ENCODE data around the gene TBC1D14. TPM values are rescaled to one million over a fixed set of nuclear protein-coding genes. Genes with fewer than 3 reads are reported as not detected.
A peak's percentile ranks its signal among the peaks of the same experiment; 100 is the strongest.

The TBC1D14 gene
- total RNA-seq, 2 experiments from 2014 or later, result 39.4 to 39.8 TPM

GRCh38 chr4:6986072-6986780 is 76.6 kb downstream of the TBC1D14 start:
- H3K4me1 Mint-ChIP-seq (ENCODE audit: low read depth), result peaks cover 59% of the 10 kb centered on the region
- H3K27ac Mint-ChIP-seq, result peak overlapping the region; percentile 93

GRCh38 chr4:6986781-6987587 is 77.4 kb downstream of the TBC1D14 start:
- ChIA-PET POLR2A (interaction anchor here (0.6 to 2.3 kb wide), 13 partner anchors 12 to 91 kb away, joined by 3 to 12 read pairs (median 3); partner anchors contain the start of gene GRPEL1), CTCF (interaction anchor here (0.7 to 3.3 kb wide), 11 partner anchors 13 to 267 kb away, joined by 3 to 18 read pairs (median 7); partner anchors contain the start of genes GRPEL1, TADA2B and TBC1D14)
- DNase-seq (peak; percentile 95), ATAC-seq (peak; percentile 94)
- Mint-ChIP-seq H3K9me3 (ENCODE audit: insufficient read depth) (no peaks in the 10 kb centered on the region), H3K27me3 (ENCODE audit: low read depth) (no peaks in the 10 kb centered on the region), H3K4me1 (ENCODE audit: low read depth) (peaks cover 67% of the 10 kb centered on the region), H3K36me3 (ENCODE audit: low read depth) (peaks cover 23% of the 10 kb centered on the region), H3K4me3 (peak overlapping the region; percentile 97), H3K27ac (peak overlapping the region; percentile 93)

More at GRCh38 chr4:6986072-6986780, 76.6 kb downstream of the TBC1D14 start:
- peak; percentile 13 for ATAC-seq
- Mint-ChIP-seq H3K4me3 (peak overlapping the region; percentile 90), H3K36me3 (ENCODE audit: low read depth) (peaks cover 20% of the 10 kb centered on the region), H3K9me3 (ENCODE audit: insufficient read depth) (no peaks in the 10 kb centered on the region), H3K27me3 (ENCODE audit: low read depth) (no peaks in the 10 kb centered on the region)
- no peak for DNase-seq
- CTCF ChIA-PET, result interaction anchor here (0.8 to 3.3 kb wide), 10 partner anchors 12 to 266 kb away, joined by 4 to 18 read pairs (median 7); partner anchors contain the start of genes TADA2B and TBC1D14
- POLR2A ChIA-PET, result interaction anchor here (0.6 to 2.3 kb wide), 10 partner anchors 13 to 90 kb away, joined by 3 to 12 read pairs (median 4); partner anchors contain the start of gene GRPEL1

- Mint-ChIP-seq H3K9me3 (ENCODE audit: insufficient read depth) (no peaks in the 10 kb centered on the region), H3K4me1 (ENCODE audit: low read depth) (peaks cover 71% of the 10 kb centered on the region), H3K27ac (peak overlapping the region; percentile 88), H3K36me3 (ENCODE audit: low read depth) (peaks cover 26% of the 10 kb centered on the region), H3K4me3 (peak overlapping the region; percentile 97), H3K27me3 (ENCODE audit: low read depth) (no peaks in the 10 kb centered on the region)
- ATAC-seq (no peak), DNase-seq (no peak)
- POLR2A ChIA-PET, result interaction anchor here (0.5 to 2.3 kb wide), 7 partner anchors 9 to 80 kb away, joined by 3 to 12 read pairs (median 5); partner anchors contain the start of gene GRPEL1
- CTCF ChIA-PET, result interaction anchor here (0.7 to 3.3 kb wide), 5 partner anchors 56 to 113 kb away, joined by 3 to 18 read pairs (median 7); partner anchors contain the start of genes GRPEL1, TADA2B and TBC1D14
These were observed 77.9 kb downstream of the TBC1D14 start for GRCh38 chr4:6987588-6987961.

GRCh38 chr4:6988016-6988715 is 78.5 kb downstream of the TBC1D14 start:
- no peak for ATAC-seq
- Mint-ChIP-seq H3K27ac (peak overlapping the region; percentile 88), H3K4me1 (ENCODE audit: low read depth) (peaks cover 73% of the 10 kb centered on the region), H3K4me3 (peak overlapping the region; percentile 97), H3K27me3 (ENCODE audit: low read depth) (no peaks in the 10 kb centered on the region), H3K36me3 (ENCODE audit: low read depth) (peaks cover 25% of the 10 kb centered on the region), H3K9me3 (ENCODE audit: insufficient read depth) (no peaks in the 10 kb centered on the region)
- ChIA-PET CTCF (interaction anchor here (2.1 to 3.3 kb wide), 3 partner anchors 55 to 79 kb away, joined by 7 to 18 read pairs (median 8); partner anchors contain the start of genes TADA2B and TBC1D14), POLR2A (interaction anchor here (0.5 to 2.3 kb wide), 6 partner anchors 9 to 79 kb away, joined by 3 to 12 read pairs (median 6); partner anchors contain the start of gene GRPEL1)
- no peak for DNase-seq

- CTCF ChIA-PET, result no interaction called here
- Mint-ChIP-seq H3K27ac (no peak overlapping the region), H3K27me3 (ENCODE audit: low read depth) (no peaks in the 10 kb centered on the region), H3K36me3 (ENCODE audit: low read depth) (peaks cover 28% of the 10 kb centered on the region), H3K9me3 (ENCODE audit: insufficient read depth) (no peaks in the 10 kb centered on the region), H3K4me3 (no peak overlapping the region), H3K4me1 (ENCODE audit: low read depth) (peaks cover 73% of the 10 kb centered on the region)
- POLR2A ChIA-PET, result no interaction called here
- no peak for ATAC-seq
- no peak for DNase-seq
These were observed 79.8 kb downstream of the TBC1D14 start for GRCh38 chr4:6989331-6989923.

GRCh38 chr4:6990661-6991060 is 81.0 kb downstream of the TBC1D14 start:
- POLR2A ChIA-PET, result interaction anchor here (0.9 kb wide), 1 partner anchor 81 kb away, joined by 3 read pairs; no protein-coding TSS in a partner anchor
- no peaks in the 10 kb centered on the region for H3K27me3 Mint-ChIP-seq (ENCODE audit: low read depth)
- H3K27ac Mint-ChIP-seq, result no peak overlapping the region
- ATAC-seq, result no peak
- CTCF ChIA-PET, result no interaction called here
- no peak overlapping the region for H3K4me3 Mint-ChIP-seq
- peaks cover 62% of the 10 kb centered on the region for H3K4me1 Mint-ChIP-seq (ENCODE audit: low read depth)
- no peaks in the 10 kb centered on the region for H3K9me3 Mint-ChIP-seq (ENCODE audit: insufficient read depth)
- H3K36me3 Mint-ChIP-seq (ENCODE audit: low read depth), result peaks cover 33% of the 10 kb centered on the region
- no peak for DNase-seq

- POLR2A ChIA-PET, result no interaction called here
- H3K36me3 Mint-ChIP-seq (ENCODE audit: low read depth), result peaks cover 35% of the 10 kb centered on the region
- no peak for DNase-seq
- H3K4me1 Mint-ChIP-seq (ENCODE audit: low read depth), result peaks cover 56% of the 10 kb centered on the region
- CTCF ChIA-PET, result no interaction called here
- peak overlapping the region; percentile 64 for H3K27ac Mint-ChIP-seq
- H3K27me3 Mint-ChIP-seq (ENCODE audit: low read depth), result no peaks in the 10 kb centered on the region
- no peak overlapping the region for H3K4me3 Mint-ChIP-seq
- H3K9me3 Mint-ChIP-seq (ENCODE audit: insufficient read depth), result no peaks in the 10 kb centered on the region
- no peak for ATAC-seq
These were observed 81.6 kb downstream of the TBC1D14 start for GRCh38 chr4:6991249-6991648.

- Mint-ChIP-seq H3K27ac (peak overlapping the region; percentile 64), H3K9me3 (ENCODE audit: insufficient read depth) (no peaks in the 10 kb centered on the region), H3K4me1 (ENCODE audit: low read depth) (peaks cover 54% of the 10 kb centered on the region), H3K27me3 (ENCODE audit: low read depth) (no peaks in the 10 kb centered on the region), H3K36me3 (ENCODE audit: low read depth) (peaks cover 38% of the 10 kb centered on the region), H3K4me3 (no peak overlapping the region)
- POLR2A ChIA-PET, result interaction anchor here (0.7 kb wide), 1 partner anchor 275 kb away, joined by 3 read pairs; no protein-coding TSS in a partner anchor
- CTCF ChIA-PET, result interaction anchor here (0.5 to 1.5 kb wide), 2 partner anchors 18 to 78 kb away, joined by 3 to 7 read pairs; no protein-coding TSS in a partner anchor
- DNase-seq, result no peak
- no peak for ATAC-seq
These were observed 82.3 kb downstream of the TBC1D14 start for GRCh38 chr4:6991771-6992557.

- ChIA-PET POLR2A (no interaction called here), CTCF (interaction anchor here (1.5 kb wide), 1 partner anchor 19 kb away, joined by 7 read pairs; no protein-coding TSS in a partner anchor)
- H3K4me3 Mint-ChIP-seq, result no peak overlapping the region
- peaks cover 41% of the 10 kb centered on the region for H3K36me3 Mint-ChIP-seq (ENCODE audit: low read depth)
- ATAC-seq (no peak), DNase-seq (no peak)
- no peaks in the 10 kb centered on the region for H3K9me3 Mint-ChIP-seq (ENCODE audit: insufficient read depth)
- H3K4me1 Mint-ChIP-seq (ENCODE audit: low read depth), result peaks cover 51% of the 10 kb centered on the region
- H3K27ac Mint-ChIP-seq, result no peak overlapping the region
- no peaks in the 10 kb centered on the region for H3K27me3 Mint-ChIP-seq (ENCODE audit: low read depth)
These were observed 83.4 kb downstream of the TBC1D14 start for GRCh38 chr4:6992728-6993677.
